Stimulated activated CD8-positive, alpha-beta memory T cell treated with anti-CD3 and anti-CD28 coated beads, Interleukin-15, amount 100 ng/mL, for 24 hours (primary cell): ENCODE measurements around the gene CPD.
"Not testable (repeated sequence)": the region's sequence is repeated elsewhere in the genome, so short reads cannot be mapped to it uniquely, and the experiment has no call there.

Source experiments
- DNase-seq: peaks from one replicate; pipeline ENCODE4 v3.0.0-alpha.2; 2020; ENCODE audit warnings: low read depth

CPD gene

GRCh38 chr17:30427611-30428010 is 48.9 kb downstream of the CPD start:
- DNase-seq = no peak

GRCh38 chr17:30429155-30429554 is 50.4 kb downstream of the CPD start:
- no peak for DNase-seq

- no peak for DNase-seq
Observed at GRCh38 chr17:30433514-30433913, 54.8 kb downstream of the CPD start.

- no peak for DNase-seq
Observed at GRCh38 chr17:30436729-30437128, 58.0 kb downstream of the CPD start.

GRCh38 chr17:30443721-30444120 is 65.0 kb downstream of the CPD start:
- DNase-seq = no peak

GRCh38 chr17:30446640-30447039 is 67.9 kb downstream of the CPD start:
- DNase-seq = not testable (repeated sequence)

- DNase-seq = no peak
Observed at GRCh38 chr17:30449480-30449879, 70.8 kb downstream of the CPD start.

GRCh38 chr17:30450125-30451027 is 71.6 kb downstream of the CPD start:
- DNase-seq = no peak

GRCh38 chr17:30454635-30455034 is 75.9 kb downstream of the CPD start:
- DNase-seq = no peak

- DNase-seq = no peak
Observed at GRCh38 chr17:30458371-30458770, 79.6 kb downstream of the CPD start.

- not testable (repeated sequence) for DNase-seq
Observed at GRCh38 chr17:30458797-30459413, 80.2 kb downstream of the CPD start.

- DNase-seq = no peak
Observed at GRCh38 chr17:30468465-30468864, 89.7 kb downstream of the CPD start.

- no peak for DNase-seq
Observed at GRCh38 chr17:30472238-30472890, 93.6 kb downstream of the CPD start.

- no peak for DNase-seq
Observed at GRCh38 chr17:30475206-30475605, 96.5 kb downstream of the CPD start.

- DNase-seq = peak; percentile 3
Observed at GRCh38 chr17:30476726-30477082, 98.0 kb downstream of the CPD start.

GRCh38 chr17:30477083-30477773 is 98.5 kb downstream of the CPD start, which contains the start of gene GOSR1:
GOSR1 (plus strand) TSS chr17:30477408; CDS start chr17:30477434, 26 bp downstream.
- peak; percentile 70 for DNase-seq

GRCh38 chr17:30477774-30478115 is 99.0 kb downstream of the CPD start:
- no peak for DNase-seq

- no peak for DNase-seq
Observed at GRCh38 chr17:30482555-30482954, 103.8 kb downstream of the CPD start.

- DNase-seq = no peak
Observed at GRCh38 chr17:30483159-30483558, 104.4 kb downstream of the CPD start.

- no peak for DNase-seq
Observed at GRCh38 chr17:30493780-30494179, 115.1 kb downstream of the CPD start.

GRCh38 chr17:30495586-30495985 is 116.9 kb downstream of the CPD start:
- no peak for DNase-seq

- DNase-seq = no peak
Observed at GRCh38 chr17:30503558-30503957, 124.8 kb downstream of the CPD start.
